H1 (cell line): ENCODE results near the gene ZNF805.

Experiments used
- ASH2L ChIP-seq: fragments of 200-600, 300-600 bp; sonication (generic); IDR thresholded peaks from one replicate; pipeline ENCODE4 v1.7.1; 2017; ENCODE audit warnings: low read length
- ATF3 ChIP-seq: IDR thresholded peaks from 2 replicates; pipeline ENCODE4 v1.6.1; 2011; ENCODE audit warnings: low read depth, mild to moderate bottlenecking, low read length; ENCODE audit not compliant: insufficient read depth
- EGR1 ChIP-seq: IDR thresholded peaks from 2 replicates; pipeline ENCODE4 v1.6.1; 2011; ENCODE audit warnings: low read depth, low read length, borderline replicate concordance
- EZH2 ChIP-seq: fragments of 200-600 bp; sonication (generic); IDR thresholded peaks from 2 replicates; pipeline ENCODE4 v1.7.1; 2012; ENCODE audit warnings: low read depth, mild to moderate bottlenecking, moderate library complexity, low read length, inconsistent platforms; ENCODE audit not compliant: severe bottlenecking
- POLR2A ChIP-seq, 2 experiments: IDR thresholded peaks; 1 replicate in 1 of 2; 2 replicates in 1 of 2; pipeline ENCODE4 v1.6.1; 2011; ENCODE audit warnings: low read depth in 2 of 2, low read length in 2 of 2, mild to moderate bottlenecking in 2 of 2; ENCODE audit errors: control extremely low read depth in 1 of 2
- POLR2AphosphoS5 ChIP-seq: IDR thresholded peaks from 2 replicates; pipeline ENCODE4 v1.6.1; 2011; ENCODE audit warnings: low read depth, low read length
- SIN3A ChIP-seq, 2 experiments: IDR thresholded peaks in 1 of 2; conservative IDR thresholded peaks in 1 of 2; 2 replicates each; pipeline ENCODE4 v1.6.1; 2011 to 2012; ENCODE audit warnings: low read length in 2 of 2, improper control_type of control experiment in 1 of 2, low read depth in 1 of 2, mild to moderate bottlenecking in 1 of 2
- TEAD4 ChIP-seq: IDR thresholded peaks from 2 replicates; pipeline ENCODE4 v1.6.1; 2012; ENCODE audit warnings: low read depth, low read length, inconsistent platforms, mixed read lengths

GRCh38 chr19:57202160-57202559 lies 38.3 kb upstream of the ZNF805 start:
- no peak for TF ChIP-seq ATF3
- TF ChIP-seq ASH2L = no peak
- no peak for TF ChIP-seq EZH2
- no peak for TF ChIP-seq SIN3A (conservative IDR thresholded peaks at IDR 0.05 in 1 of 2, IDR thresholded peaks at IDR 0.05 in 1 of 2; ENCODE audit: low read depth in 1 of 2, low read length in 2 of 2)
- TF ChIP-seq POLR2AphosphoS5 = no peak
- no peak for TF ChIP-seq TEAD4
- TF ChIP-seq EGR1 = no peak
- TF ChIP-seq POLR2A (IDR thresholded peaks at IDR 0.05; ENCODE audit: control extremely low read depth in 1 of 2, low read depth in 2 of 2, low read length in 2 of 2) = no peak
